LNCAP (cell line): ENCODE measurements around the gene SH3BP4.

Experiments
- TF ChIP-seq, protein P1 (sequence below): fragments of 450-650 bp; IDR thresholded peaks from 2 replicates; pipeline ENCODE4 v1.5.1; 2017; ENCODE audit warnings: mild to moderate bottlenecking

SH3BP4 gene

GRCh38 chr2:235047171-235048160, 95.6 kb downstream of the SH3BP4 start:
- TF ChIP-seq, protein P1, sequence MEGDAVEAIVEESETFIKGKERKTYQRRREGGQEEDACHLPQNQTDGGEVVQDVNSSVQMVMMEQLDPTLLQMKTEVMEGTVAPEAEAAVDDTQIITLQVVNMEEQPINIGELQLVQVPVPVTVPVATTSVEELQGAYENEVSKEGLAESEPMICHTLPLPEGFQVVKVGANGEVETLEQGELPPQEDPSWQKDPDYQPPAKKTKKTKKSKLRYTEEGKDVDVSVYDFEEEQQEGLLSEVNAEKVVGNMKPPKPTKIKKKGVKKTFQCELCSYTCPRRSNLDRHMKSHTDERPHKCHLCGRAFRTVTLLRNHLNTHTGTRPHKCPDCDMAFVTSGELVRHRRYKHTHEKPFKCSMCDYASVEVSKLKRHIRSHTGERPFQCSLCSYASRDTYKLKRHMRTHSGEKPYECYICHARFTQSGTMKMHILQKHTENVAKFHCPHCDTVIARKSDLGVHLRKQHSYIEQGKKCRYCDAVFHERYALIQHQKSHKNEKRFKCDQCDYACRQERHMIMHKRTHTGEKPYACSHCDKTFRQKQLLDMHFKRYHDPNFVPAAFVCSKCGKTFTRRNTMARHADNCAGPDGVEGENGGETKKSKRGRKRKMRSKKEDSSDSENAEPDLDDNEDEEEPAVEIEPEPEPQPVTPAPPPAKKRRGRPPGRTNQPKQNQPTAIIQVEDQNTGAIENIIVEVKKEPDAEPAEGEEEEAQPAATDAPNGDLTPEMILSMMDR, result no peak

DNA sequence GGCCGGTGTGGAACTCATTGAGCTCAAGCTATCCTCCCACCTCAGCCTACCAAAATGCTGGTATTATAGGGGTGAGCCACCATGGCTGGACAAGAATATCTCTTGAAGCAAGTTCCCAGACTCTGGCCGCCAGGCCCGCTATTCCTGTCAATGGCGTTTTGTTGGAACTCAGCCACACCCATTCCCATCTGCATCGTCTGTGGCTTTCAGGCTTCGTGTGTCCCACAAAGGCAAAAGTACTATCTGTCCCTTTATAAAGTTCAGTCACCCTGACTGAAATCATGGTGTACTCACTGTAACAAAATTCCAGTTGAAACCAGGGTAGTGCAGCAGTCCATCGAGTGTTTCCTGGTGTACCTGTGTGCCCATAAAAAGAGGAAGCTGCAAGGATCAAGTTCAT, 96.7 kb downstream of the SH3BP4 start:
- TF ChIP-seq, protein P1, result no peak

GRCh38 chr2:235049069-235049468, 97.3 kb downstream of the SH3BP4 start:
- TF ChIP-seq, protein P1, result no peak

GRCh38 chr2:235049719-235050118, 97.9 kb downstream of the SH3BP4 start:
- TF ChIP-seq, protein P1, result no peak

DNA sequence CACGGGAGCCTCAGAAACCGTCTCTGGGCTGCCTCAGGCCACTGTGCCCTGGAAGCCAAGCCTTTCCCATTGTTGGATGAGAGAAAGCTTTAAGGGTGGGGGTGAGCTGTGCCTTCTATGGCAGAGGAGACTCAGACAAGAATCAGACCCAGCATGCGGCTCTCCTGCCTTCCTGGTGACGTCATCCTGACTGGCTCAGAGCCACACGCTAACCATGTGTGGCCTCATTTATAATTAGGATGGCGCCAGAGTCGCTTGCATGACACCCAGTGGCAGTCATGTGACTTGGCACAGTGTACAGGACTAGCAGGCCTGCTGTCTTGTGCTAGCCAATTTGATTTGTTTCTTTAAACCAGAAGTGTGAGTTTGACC, 99.1 kb downstream of the SH3BP4 start:
- TF ChIP-seq, protein P1, result no peak

DNA sequence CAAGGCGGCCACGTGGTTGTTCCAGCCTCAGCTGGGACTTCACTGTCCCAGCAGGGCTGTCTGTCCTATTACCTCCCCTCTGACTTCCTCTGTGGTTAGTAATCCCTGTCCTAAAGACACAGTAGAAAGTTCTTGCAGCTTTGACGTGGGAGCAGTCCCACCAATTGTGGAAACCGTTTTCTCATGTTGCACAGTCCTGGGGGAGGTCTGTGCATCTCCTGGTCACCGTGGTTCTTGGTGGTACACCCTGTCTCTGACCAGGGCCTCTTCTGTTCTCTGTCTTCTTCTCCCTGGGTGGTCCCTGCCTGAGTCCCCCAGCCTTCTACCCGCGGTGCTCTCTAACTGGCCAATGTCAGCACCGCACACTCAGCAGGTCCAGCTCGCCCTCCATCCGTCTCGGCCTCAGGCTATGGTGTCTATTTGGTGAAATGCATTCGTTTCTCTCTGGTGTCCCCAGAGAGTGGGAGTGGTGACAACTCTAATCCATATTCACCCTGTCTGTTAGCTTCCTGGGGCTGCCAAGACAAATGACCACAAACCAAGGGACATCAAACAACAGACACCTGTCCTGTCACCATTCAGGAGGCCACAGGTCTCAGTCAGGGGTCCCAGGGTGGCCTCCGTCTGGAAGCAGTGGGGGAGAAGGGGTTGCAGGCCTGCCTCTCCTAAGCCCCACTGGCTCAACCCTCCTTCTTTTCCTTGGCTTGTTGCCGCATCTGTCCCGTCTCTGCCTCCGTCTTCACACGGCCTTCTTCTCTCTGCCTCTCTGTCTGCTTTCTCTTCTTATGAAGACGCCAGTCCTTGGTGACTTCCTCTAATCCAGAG, 99.8 kb downstream of the SH3BP4 start:
- TF ChIP-seq, protein P1, result no peak

GRCh38 chr2:235052514-235053354, 100.9 kb downstream of the SH3BP4 start:
- TF ChIP-seq, protein P1, result no peak
